HFFc6 (cell line): ENCODE measurements around the gene SYNPO. TPM values are rescaled to one million over a fixed set of nuclear protein-coding genes. Genes with fewer than 3 reads are reported as not detected.

Experiments used
- DNase-seq: peaks from one replicate; pipeline ENCODE4 v3.0.0-alpha.2; 2018
- H3K27ac Mint-ChIP-seq: 2 replicates; pipeline ENCODE4 v1.8.0; 2020; ENCODE audit warnings: mild to moderate bottlenecking, mixed read lengths
- H3K27me3 Mint-ChIP-seq: 2 replicates; pipeline ENCODE4 v1.8.0; 2021; ENCODE audit warnings: mild to moderate bottlenecking, moderate library complexity, mixed read lengths; ENCODE audit not compliant: insufficient read depth
- H3K36me3 Mint-ChIP-seq: 2 replicates; pipeline ENCODE4 v1.8.0; 2021; ENCODE audit warnings: low read depth, mixed read lengths
- H3K4me1 Mint-ChIP-seq: 2 replicates; pipeline ENCODE4 v1.8.0; 2020; ENCODE audit warnings: low read depth, mixed read lengths
- H3K4me3 Mint-ChIP-seq: 2 replicates; pipeline ENCODE4 v1.8.0; 2020; ENCODE audit warnings: mild to moderate bottlenecking, moderate library complexity, mixed read lengths
- H3K9me3 Mint-ChIP-seq: 2 replicates; pipeline ENCODE4 v1.8.0; 2020; ENCODE audit warnings: mild to moderate bottlenecking, mixed read lengths
- total RNA-seq, 6 experiments: library from RNA; stranded (reverse); fragmentation: NEBNext Ultra II Directional; extraction: Animal tissue kit (Norgen Biotek cat#: 25700); gene quantifications; 2 replicates in 1 of 6; 3 replicates in 5 of 6; pipeline ENCODE4 v1.2.3, GENCODE V29; 2021
- TF ChIP-seq, protein P1 (sequence below): fragments of 200-600 bp; sonication (generic); IDR thresholded peaks from 2 replicates; pipeline ENCODE4 v1.5.0; 2021; ENCODE audit warnings: antibody characterized with exemption, mild to moderate bottlenecking

Gene SYNPO
- total RNA-seq, 6 experiments from 2014 or later, result 35.6 to 50.7 (median 47.8) TPM

DNA sequence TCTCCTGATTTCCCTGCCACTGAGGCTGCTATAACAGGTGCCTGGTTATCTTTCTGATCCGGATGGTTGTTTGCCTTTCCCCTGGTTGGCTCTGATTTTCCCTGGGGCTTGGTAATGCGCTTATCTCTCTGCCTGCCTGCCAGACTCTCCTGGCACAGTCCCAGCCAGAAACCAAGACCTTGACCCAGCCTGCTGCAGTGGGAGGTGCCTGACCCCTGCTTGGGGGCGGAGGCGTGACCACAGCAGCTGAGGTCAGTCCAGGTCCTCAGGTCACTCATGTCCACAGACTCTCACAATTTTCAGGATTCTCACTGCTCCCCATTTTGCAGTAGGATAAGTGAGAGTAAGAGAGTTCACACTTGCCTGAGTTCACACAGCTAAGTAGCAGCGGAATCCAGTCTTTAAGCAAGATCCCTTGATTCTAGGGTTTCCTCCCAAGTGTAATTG is 24.4 kb upstream of the SYNPO start:
- Mint-ChIP-seq H3K4me1 (peaks cover 29% of the 10 kb centered on the region), H3K36me3 (no peaks in the 10 kb centered on the region), H3K9me3 (no peaks in the 10 kb centered on the region), H3K4me3 (no peak overlapping the region; the same call in 1 of the 2 replicates), H3K27ac (peak overlapping the region; percentile 27; the same call in 1 of the 2 replicates), H3K27me3 (peaks cover 19% of the 10 kb centered on the region)
- no peak for DNase-seq
- TF ChIP-seq, protein P1, sequence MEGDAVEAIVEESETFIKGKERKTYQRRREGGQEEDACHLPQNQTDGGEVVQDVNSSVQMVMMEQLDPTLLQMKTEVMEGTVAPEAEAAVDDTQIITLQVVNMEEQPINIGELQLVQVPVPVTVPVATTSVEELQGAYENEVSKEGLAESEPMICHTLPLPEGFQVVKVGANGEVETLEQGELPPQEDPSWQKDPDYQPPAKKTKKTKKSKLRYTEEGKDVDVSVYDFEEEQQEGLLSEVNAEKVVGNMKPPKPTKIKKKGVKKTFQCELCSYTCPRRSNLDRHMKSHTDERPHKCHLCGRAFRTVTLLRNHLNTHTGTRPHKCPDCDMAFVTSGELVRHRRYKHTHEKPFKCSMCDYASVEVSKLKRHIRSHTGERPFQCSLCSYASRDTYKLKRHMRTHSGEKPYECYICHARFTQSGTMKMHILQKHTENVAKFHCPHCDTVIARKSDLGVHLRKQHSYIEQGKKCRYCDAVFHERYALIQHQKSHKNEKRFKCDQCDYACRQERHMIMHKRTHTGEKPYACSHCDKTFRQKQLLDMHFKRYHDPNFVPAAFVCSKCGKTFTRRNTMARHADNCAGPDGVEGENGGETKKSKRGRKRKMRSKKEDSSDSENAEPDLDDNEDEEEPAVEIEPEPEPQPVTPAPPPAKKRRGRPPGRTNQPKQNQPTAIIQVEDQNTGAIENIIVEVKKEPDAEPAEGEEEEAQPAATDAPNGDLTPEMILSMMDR, result no peak

DNA sequence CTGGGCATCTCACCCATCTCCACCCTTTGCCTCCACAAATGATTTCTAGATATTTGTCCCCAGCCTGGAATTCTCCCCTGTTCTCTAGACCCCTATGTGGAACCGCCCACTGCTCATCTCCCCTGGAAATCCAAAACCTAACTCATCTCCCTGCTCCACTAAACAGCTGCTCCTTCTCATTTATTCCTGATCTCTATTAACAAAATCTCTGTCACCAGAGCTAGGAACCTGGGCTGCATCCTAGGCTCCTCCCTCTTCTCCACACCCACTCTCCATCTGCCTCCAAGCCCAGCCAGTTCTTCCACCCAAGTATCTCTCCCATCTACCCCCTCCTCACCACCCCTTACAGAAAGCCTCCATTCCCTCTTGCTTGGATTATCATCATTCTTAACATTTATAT is 24.0 kb upstream of the SYNPO start:
- peaks cover 29% of the 10 kb centered on the region for H3K4me1 Mint-ChIP-seq
- no peak for DNase-seq
- H3K36me3 Mint-ChIP-seq, result no peaks in the 10 kb centered on the region
- H3K27ac Mint-ChIP-seq, result no peak overlapping the region
- no peak overlapping the region for H3K4me3 Mint-ChIP-seq
- TF ChIP-seq, protein P1, result no peak
- peaks cover 19% of the 10 kb centered on the region for H3K27me3 Mint-ChIP-seq
- no peaks in the 10 kb centered on the region for H3K9me3 Mint-ChIP-seq

DNA sequence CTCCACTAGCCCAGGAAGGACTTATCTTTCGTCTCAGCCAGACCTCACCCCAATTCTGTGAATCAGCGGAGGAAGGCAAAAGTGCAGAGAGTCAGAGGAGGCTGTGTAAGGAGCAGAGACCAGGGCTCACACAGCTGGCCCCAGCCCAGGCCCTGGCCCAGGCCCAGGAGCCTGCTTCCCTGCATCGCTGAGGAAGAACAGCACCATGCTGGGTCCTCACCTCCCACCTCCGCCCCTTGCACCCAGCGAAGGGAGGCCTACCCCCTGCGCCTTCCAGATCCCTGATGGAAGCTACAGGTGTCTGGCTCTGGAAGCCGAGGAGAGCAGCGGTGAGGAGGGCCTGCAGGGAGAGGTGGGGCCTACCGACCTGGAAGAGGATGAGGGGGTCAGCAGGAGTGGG is 22.3 kb upstream of the SYNPO start:
- peaks cover 19% of the 10 kb centered on the region for H3K27me3 Mint-ChIP-seq
- no peak overlapping the region for H3K4me3 Mint-ChIP-seq
- H3K36me3 Mint-ChIP-seq, result no peaks in the 10 kb centered on the region
- TF ChIP-seq, protein P1, result no peak
- peaks cover 33% of the 10 kb centered on the region for H3K4me1 Mint-ChIP-seq
- no peak overlapping the region for H3K27ac Mint-ChIP-seq
- DNase-seq, result no peak
- H3K9me3 Mint-ChIP-seq, result no peaks in the 10 kb centered on the region

DNA sequence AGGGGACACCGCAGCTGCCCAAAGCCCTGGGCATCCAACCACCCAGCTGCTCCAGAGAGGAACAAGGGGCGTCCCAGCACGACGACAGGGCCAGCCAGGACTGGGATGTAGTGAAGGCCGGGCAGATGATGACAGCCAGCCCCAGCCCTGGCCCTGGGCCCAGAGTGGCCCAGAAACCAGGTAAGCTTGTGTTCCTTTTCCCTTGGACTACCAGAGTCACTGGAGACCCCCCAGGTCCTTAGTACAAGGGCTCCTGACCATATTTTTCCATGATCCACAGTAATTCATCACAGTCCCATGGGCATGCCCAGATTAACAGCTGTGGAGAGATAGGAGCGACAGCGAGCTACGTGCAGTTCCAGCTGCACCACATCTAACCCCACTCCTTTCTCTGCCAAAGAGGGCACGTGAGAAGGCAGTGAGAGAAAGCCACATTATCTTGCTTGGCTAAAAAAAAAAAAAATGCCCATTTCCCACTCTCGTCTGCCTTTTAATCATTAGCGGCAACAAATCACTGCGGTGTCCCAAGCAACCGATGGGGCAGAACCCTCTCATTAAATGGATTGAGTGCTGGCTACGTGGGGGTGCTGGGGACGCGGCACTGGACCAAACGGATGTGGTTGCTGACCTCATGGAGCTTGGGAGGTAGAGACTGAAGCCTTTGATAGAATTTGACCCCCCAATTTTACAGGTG is 21.7 kb upstream of the SYNPO start:
- no peak for DNase-seq
- TF ChIP-seq, protein P1, result no peak
- H3K27me3 Mint-ChIP-seq, result peaks cover 17% of the 10 kb centered on the region
- H3K4me3 Mint-ChIP-seq, result no peak overlapping the region; the same call in 1 of the 2 replicates
- H3K9me3 Mint-ChIP-seq, result no peaks in the 10 kb centered on the region
- no peak overlapping the region for H3K27ac Mint-ChIP-seq
- no peaks in the 10 kb centered on the region for H3K36me3 Mint-ChIP-seq
- peaks cover 39% of the 10 kb centered on the region for H3K4me1 Mint-ChIP-seq

DNA sequence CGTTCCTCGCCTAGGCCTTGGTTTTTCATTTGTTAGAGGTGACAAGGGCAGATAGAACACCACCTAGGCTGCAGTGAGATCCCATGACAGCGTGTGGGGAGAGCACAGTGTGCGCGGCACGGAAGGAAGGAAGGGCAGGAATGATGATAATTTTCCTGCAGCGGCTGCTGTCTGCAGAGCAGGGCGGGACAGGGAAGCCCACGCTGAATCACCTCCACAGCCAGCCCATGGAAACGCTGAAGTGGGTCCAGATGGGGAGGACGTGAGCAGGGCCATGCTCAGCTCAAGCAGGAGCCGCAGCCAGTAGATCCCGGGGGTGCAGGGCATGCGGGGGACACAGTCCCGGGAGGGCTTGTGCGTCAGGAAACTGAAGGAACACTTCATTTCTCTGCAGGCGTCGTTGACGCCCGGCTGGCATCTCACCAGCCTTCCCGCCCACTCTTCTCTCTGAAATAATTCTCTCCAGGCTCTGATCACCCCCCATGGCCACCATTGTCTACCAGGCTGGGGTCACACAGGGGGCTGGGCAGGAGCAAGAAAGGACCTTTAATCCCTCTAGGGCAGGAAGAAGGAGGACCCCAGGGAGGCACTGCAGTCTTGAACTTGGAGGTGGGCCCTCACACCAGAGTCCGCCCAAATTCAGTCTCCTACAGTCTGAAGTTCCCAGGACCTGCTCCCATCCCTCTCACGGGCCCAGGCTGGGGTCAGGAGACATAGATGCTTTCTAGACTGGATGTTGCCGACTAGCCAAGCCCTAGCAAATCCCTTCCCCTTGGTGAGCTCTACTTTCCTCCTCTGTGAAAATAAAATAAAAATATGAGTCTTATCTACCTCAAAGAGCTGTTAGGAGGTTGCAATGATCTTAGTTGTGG is 20.9 kb upstream of the SYNPO start:
- Mint-ChIP-seq H3K27me3 (peaks cover 12% of the 10 kb centered on the region), H3K9me3 (no peaks in the 10 kb centered on the region), H3K4me1 (peaks cover 47% of the 10 kb centered on the region), H3K4me3 (peak overlapping the region; percentile 63), H3K36me3 (no peaks in the 10 kb centered on the region), H3K27ac (no peak overlapping the region)
- TF ChIP-seq, protein P1, result no peak
- peak; percentile 32 for DNase-seq
